CD4-positive, alpha-beta memory T cell (primary cell): ENCODE data around the gene PISD. TPM values are rescaled to one million over a fixed set of nuclear protein-coding genes. Genes with fewer than 3 reads are reported as not detected.

ENCODE experiments used
- CTCF ChIA-PET: fragments of 350-600 bp; sonication (Branson Sonifier 250); formaldehyde crosslinking; loops from one replicate; lab custom pipeline; 2021; ENCODE audit warnings: inconsistent platforms; ENCODE audit not compliant: partially characterized antibody; lab: Charles Lee
- POLR2A ChIA-PET: fragments of 350-600 bp; sonication (Branson Sonifier 250); formaldehyde crosslinking; loops from one replicate; lab custom pipeline; 2021; ENCODE audit not compliant: partially characterized antibody; lab: Charles Lee
- DNase-seq, 5 donors: peaks; one replicate each; pipeline versions ENCODE4 v3.0.0 to v3.0.0-alpha.2; 2020 to 2022; ENCODE audit warnings: mixed read lengths in 1 of 5
- H3K27ac ChIP-seq: one replicate; pipeline ENCODE4 v1.7.0; 2013; ENCODE audit warnings: low read depth, low read length
- H3K27me3 ChIP-seq: 2 replicates; pipeline ENCODE4 v1.7.0; 2013; ENCODE audit warnings: mild to moderate bottlenecking, low read length, moderate library complexity; ENCODE audit not compliant: insufficient read depth
- H3K36me3 ChIP-seq: 2 replicates; pipeline ENCODE4 v1.7.0; 2013; ENCODE audit warnings: mild to moderate bottlenecking, low read length, moderate library complexity; ENCODE audit not compliant: insufficient read depth
- H3K4me1 ChIP-seq: 2 replicates; pipeline ENCODE4 v1.7.0; 2013; ENCODE audit warnings: mild to moderate bottlenecking, low read length, moderate library complexity; ENCODE audit not compliant: insufficient read depth
- H3K4me3 ChIP-seq, 2 donors: one replicate each; pipeline ENCODE4 v1.7.0; 2013; ENCODE audit warnings: low read length in 2 of 2, mild to moderate bottlenecking in 1 of 2
- H3K9me3 ChIP-seq, 2 donors: one replicate each; pipeline ENCODE4 v1.7.0; 2013; ENCODE audit warnings: low read length in 2 of 2, control low read depth in 1 of 2; ENCODE audit not compliant: control insufficient read depth in 1 of 2
- H3K27ac Mint-ChIP-seq, 7 donors: one replicate each; pipeline ENCODE4 v1.8.0; 2020 to 2021; ENCODE audit warnings: mixed read lengths in 7 of 7, mild to moderate bottlenecking in 6 of 7, inconsistent platforms in 3 of 7, moderate library complexity in 3 of 7
- H3K27me3 Mint-ChIP-seq, 2 donors: one replicate each; pipeline ENCODE4 v1.8.0; 2020 to 2021; ENCODE audit warnings: mixed read lengths in 2 of 2
- H3K36me3 Mint-ChIP-seq, 2 donors: one replicate each; pipeline ENCODE4 v1.8.0; 2020 to 2021; ENCODE audit warnings: mixed read lengths in 2 of 2, inconsistent platforms in 1 of 2, mild to moderate bottlenecking in 1 of 2
- H3K4me1 Mint-ChIP-seq, 4 donors: one replicate each; pipeline ENCODE4 v1.8.0; 2020 to 2021; ENCODE audit warnings: mixed read lengths in 4 of 4, mild to moderate bottlenecking in 1 of 4
- H3K4me3 Mint-ChIP-seq, 8 donors: one replicate each; pipeline ENCODE4 v1.8.0; 2020 to 2021; ENCODE audit warnings: mixed read lengths in 8 of 8, mild to moderate bottlenecking in 7 of 8, moderate library complexity in 6 of 8, inconsistent platforms in 3 of 8
- H3K9me3 Mint-ChIP-seq, 8 donors: one replicate each; pipeline ENCODE4 v1.8.0; 2020 to 2021; ENCODE audit warnings: mixed read lengths in 8 of 8, mild to moderate bottlenecking in 5 of 8, inconsistent platforms in 3 of 8, moderate library complexity in 1 of 8
- intact Hi-C: fragments of 100-400 bp; cut with micrococcal nuclease; formaldehyde crosslinking; loops from one replicate; pipeline ENCODE4 v1.15.1; 2023
- polyA plus RNA-seq, 2 donors: library from polyadenylated mRNA; unstranded; fragments of 300-500 nt; fragmentation: Illumina TruSeq; gene quantifications; one replicate each; pipeline ENCODE4 v1.2.3, GENCODE V29; 2021
- total RNA-seq, 2 experiments: library from RNA; stranded (reverse); gene quantifications; one replicate each; pipeline ENCODE4 v1.2.3, GENCODE V29; 2021

PISD gene
- total and polyA plus RNA-seq, 4 experiments from 2014 or later: 16.7 to 35.4 (median 30.8) TPM

DNA sequence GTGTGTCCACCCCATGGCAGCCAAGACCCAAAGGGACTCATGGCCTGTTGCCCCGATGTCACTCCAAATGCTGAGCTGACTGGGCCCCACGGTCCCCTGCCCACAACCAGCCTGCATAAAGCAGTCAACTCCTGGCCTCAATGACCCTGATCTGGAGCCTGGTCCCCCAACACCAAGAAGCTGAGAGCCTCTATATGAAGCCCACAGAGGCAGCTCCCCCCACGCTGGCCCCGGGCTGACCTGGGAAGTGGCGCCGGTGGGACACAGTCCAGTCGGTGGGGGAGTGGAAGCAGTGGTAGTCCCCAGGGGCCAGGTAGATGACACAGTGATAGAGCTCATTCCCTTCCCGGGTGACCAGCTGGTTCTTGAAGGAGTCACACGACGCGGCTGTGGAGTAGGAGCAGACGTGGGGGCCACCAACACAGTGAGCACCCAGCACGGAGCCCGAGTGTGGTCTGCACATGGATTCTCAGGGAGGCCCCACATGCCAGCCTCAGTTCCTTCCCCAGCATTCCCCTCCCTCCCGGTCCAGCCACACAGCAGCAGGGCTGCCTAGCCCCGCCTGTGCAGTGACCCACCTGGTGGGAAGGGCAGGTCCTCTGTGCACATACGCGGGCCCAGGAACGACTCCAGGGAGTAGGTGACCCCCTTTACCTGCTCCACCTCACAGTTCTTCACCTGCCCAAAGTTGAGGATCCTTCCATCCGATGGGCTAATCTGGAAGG lies 41.1 kb downstream of the PISD start:
- peaks cover 33% of the 10 kb centered on the region for H3K36me3 ChIP-seq
- no peak overlapping the region for H3K4me3 ChIP-seq
- no peak overlapping the region for H3K4me3 Mint-ChIP-seq
- H3K27ac Mint-ChIP-seq: peak overlapping the region in 2 of 7 donors; percentile 17 to 41
- H3K4me1 ChIP-seq: peaks cover 6% of the 10 kb centered on the region
- no peaks in the 10 kb centered on the region for H3K9me3 ChIP-seq
- ChIA-PET POLR2A (interaction anchor here (1.0 kb wide), 2 partner anchors 9 to 41 kb away, joined by 3 to 5 read pairs; partner anchors contain the start of gene PISD), CTCF (interaction anchor here (1.2 to 1.7 kb wide), 2 partner anchors 12 kb away, joined by 3 to 4 read pairs; no protein-coding TSS in a partner anchor)
- intact Hi-C loops: no loop called here
- no peaks in the 10 kb centered on the region for H3K27me3 Mint-ChIP-seq
- H3K9me3 Mint-ChIP-seq: no peaks in the 10 kb centered on the region
- H3K27me3 ChIP-seq: no peaks in the 10 kb centered on the region
- DNase-seq: no peak
- H3K36me3 Mint-ChIP-seq: peaks cover 7 to 45% of the 10 kb centered on the region in 2 donors
- H3K27ac ChIP-seq: no peak overlapping the region
- H3K4me1 Mint-ChIP-seq: peaks cover 4 to 25% (median 9%) of the 10 kb centered on the region in 4 donors

DNA sequence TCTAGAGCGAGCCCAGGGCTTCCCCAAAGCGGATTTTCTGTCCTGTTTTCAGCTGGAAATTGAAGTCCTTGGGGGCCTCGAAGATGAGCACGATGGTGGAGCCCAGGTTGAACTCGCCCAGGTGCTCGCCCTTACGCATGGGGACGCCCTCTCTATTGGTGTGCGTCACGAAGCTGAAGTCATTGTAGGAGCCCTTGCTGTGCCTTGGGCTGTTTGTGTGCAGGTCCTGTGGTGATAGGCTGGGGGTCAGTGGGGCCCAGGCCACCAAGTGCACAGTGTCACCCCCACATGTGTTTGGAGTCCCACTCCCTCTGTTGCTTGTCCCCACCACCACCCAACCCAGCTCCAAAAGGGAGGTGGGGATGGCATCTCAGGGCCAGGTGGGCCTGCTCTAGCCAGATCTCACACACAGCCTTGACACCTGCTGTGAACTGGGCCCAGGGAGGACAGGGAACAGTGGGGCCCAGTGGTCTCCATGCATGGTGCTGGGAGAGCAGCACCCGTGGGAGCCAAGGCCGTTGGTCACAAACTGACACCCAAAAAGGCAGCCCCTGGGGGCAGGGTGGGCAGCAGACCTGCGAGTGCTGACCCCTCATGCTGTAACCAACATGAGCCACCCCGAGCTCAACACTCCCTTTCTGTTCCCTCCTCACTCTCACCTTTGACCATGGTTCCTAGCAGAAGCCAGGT lies 42.3 kb downstream of the PISD start:
- Mint-ChIP-seq H3K27me3 (no peaks in the 10 kb centered on the region), H3K27ac (peak overlapping the region in 4 of 7 donors; percentile 13 to 65 (median 56)), H3K4me1 (peaks cover 10 to 19% (median 16%) of the 10 kb centered on the region in 4 donors), H3K4me3 (peak overlapping the region in 1 of 8 donors; percentile 35), H3K9me3 (no peaks in the 10 kb centered on the region), H3K36me3 (peaks cover 7 to 51% of the 10 kb centered on the region in 2 donors)
- intact Hi-C loops: no loop called here
- DNase-seq: no peak
- H3K27me3 ChIP-seq: no peaks in the 10 kb centered on the region
- no peaks in the 10 kb centered on the region for H3K9me3 ChIP-seq
- no peak overlapping the region for H3K27ac ChIP-seq
- H3K4me1 ChIP-seq: peaks cover 15% of the 10 kb centered on the region
- CTCF ChIA-PET: interaction anchor here (1.7 kb wide), 1 partner anchor 11 kb away, joined by 3 read pairs; no protein-coding TSS in a partner anchor
- POLR2A ChIA-PET: interaction anchor here (1.0 to 1.5 kb wide), 2 partner anchors 10 to 42 kb away, joined by 3 to 5 read pairs; partner anchors contain the start of gene PISD
- no peak overlapping the region for H3K4me3 ChIP-seq
- peaks cover 33% of the 10 kb centered on the region for H3K36me3 ChIP-seq

DNA sequence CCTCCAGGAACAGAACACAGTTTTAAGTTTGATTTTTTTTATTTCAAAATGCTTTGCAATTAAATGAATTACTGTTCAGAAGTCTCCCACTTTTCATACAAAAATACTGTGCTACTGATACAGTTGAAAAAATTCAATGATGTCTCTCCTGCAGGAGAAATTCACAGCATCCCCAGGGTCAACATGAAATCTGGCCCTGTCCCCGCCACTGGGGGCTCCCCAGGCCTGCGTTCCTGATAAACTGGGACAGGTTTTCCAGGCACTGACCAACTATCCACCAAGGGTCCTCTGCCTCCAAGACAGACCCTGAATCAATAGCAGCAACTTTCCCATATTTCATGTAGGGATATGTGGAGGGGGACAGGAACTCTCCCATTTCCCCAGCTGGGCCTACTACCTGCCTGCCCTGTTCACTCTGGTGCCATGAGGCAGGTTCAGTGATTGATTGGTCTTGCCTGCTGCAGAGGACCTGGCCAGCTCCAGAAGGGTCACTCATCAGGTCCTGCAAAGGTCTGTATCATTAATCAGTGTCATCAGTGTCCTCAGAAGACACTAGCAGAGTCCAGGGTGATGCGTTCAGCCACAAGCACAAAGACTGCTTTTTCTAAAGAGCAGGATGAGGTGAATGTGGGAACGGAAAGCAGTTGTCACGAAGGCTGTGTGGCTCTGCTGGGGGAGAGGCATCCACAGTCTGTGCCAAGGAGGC lies 43.4 kb downstream of the PISD start:
- no peaks in the 10 kb centered on the region for H3K27me3 ChIP-seq
- intact Hi-C loops: no loop called here
- Mint-ChIP-seq H3K4me1 (peaks cover 7 to 20% (median 16%) of the 10 kb centered on the region in 4 donors), H3K27me3 (no peaks in the 10 kb centered on the region), H3K27ac (peak overlapping the region in 4 of 7 donors; percentile 36 to 72 (median 58)), H3K4me3 (peak overlapping the region in 1 of 8 donors; percentile 39), H3K36me3 (peaks cover 7 to 56% of the 10 kb centered on the region in 2 donors), H3K9me3 (no peaks in the 10 kb centered on the region)
- no peak overlapping the region for H3K4me3 ChIP-seq
- H3K27ac ChIP-seq: no peak overlapping the region
- CTCF ChIA-PET: no interaction called here
- peaks cover 15% of the 10 kb centered on the region for H3K4me1 ChIP-seq
- no peak for DNase-seq
- H3K9me3 ChIP-seq: no peaks in the 10 kb centered on the region
- H3K36me3 ChIP-seq: peaks cover 33% of the 10 kb centered on the region
- POLR2A ChIA-PET: interaction anchor here (1.5 kb wide), 1 partner anchor 11 kb away, joined by 5 read pairs; no protein-coding TSS in a partner anchor

DNA sequence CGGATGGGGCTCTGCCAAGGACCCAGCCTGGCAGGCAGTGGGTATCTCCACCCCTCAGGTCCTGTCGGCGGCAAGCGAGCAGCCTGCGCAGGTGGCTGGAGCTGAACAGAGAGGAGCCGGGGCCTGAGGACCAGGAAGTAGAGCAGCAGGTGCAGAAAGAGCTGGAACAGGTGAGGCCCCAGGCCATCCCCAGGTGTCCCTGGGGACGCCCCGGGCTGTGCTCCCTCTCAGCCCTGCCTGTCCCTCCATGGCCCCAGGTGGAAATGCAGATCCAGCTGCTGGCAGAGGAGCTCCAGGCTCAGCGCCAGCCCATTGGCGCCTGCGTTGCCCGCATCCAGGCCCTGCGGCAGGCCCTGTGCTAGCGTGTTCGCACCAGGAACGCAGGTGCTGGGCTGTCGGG lies 44.0 kb downstream of the PISD start:
- peaks cover 7 to 20% (median 16%) of the 10 kb centered on the region in 4 donors for H3K4me1 Mint-ChIP-seq
- Histone ChIP-seq H3K4me1 (peaks cover 15% of the 10 kb centered on the region), H3K9me3 (no peaks in the 10 kb centered on the region), H3K27ac (no peak overlapping the region), H3K36me3 (peaks cover 33% of the 10 kb centered on the region), H3K4me3 (no peak overlapping the region), H3K27me3 (no peaks in the 10 kb centered on the region)
- peak overlapping the region in 1 of 7 donors; percentile 48 for H3K27ac Mint-ChIP-seq
- intact Hi-C loops: no loop called here
- ChIA-PET CTCF (no interaction called here), POLR2A (no interaction called here)
- H3K27me3 Mint-ChIP-seq: no peaks in the 10 kb centered on the region
- peaks cover 7 to 56% of the 10 kb centered on the region in 2 donors for H3K36me3 Mint-ChIP-seq
- no peak overlapping the region for H3K4me3 Mint-ChIP-seq
- H3K9me3 Mint-ChIP-seq: no peaks in the 10 kb centered on the region
- DNase-seq: no peak

DNA sequence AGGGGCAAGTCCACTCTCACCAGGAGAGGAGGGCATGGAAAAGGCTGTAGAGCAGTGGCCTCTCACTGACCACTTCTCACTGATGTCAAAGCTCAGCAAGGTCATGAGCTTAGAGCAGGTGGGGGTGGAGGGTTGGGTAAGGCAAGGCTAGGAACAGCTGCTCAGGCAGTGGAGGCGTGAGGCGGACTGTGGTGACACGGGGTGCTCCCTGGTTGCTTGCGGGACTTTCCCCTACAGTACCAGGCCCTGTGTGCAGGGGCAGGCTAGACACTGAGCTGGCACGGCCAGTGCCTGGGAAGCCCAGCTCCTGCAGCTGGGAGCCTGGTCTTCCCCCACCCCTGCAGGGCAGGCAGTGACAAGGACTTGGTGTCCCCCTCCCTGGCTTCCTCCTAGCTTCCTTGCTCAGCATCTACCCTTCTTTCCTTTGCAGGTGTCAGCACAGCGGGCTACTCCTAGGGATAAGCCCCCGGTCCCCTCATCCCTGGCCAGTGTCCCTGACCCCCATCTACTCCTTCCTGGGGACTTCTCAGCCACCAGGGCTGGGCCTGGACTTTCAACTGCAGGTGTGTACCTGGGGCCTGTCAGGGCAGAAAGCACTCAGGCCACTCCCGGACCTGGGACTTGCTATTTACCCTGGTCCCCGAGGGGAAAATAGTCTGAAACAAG lies 45.6 kb downstream of the PISD start:
- intact Hi-C loops: no loop called here
- Histone ChIP-seq H3K9me3 (no peaks in the 10 kb centered on the region), H3K27me3 (no peaks in the 10 kb centered on the region), H3K27ac (peak overlapping the region; percentile 21), H3K4me1 (peaks cover 15% of the 10 kb centered on the region), H3K36me3 (peaks cover 37% of the 10 kb centered on the region), H3K4me3 (no peak overlapping the region)
- CTCF ChIA-PET: interaction anchor here (1.5 kb wide), 1 partner anchor 14 kb away, joined by 5 read pairs; no protein-coding TSS in a partner anchor
- H3K27me3 Mint-ChIP-seq: no peaks in the 10 kb centered on the region
- POLR2A ChIA-PET: interaction anchor here (0.5 to 0.6 kb wide), 2 partner anchors 14 to 260 kb away, joined by 3 read pairs; no protein-coding TSS in a partner anchor
- DNase-seq: no peak
- H3K36me3 Mint-ChIP-seq: peaks cover 11 to 59% of the 10 kb centered on the region in 2 donors
- peaks cover 7 to 19% (median 14%) of the 10 kb centered on the region in 4 donors for H3K4me1 Mint-ChIP-seq
- H3K27ac Mint-ChIP-seq: peak overlapping the region in 6 of 7 donors; percentile 43 to 91 (median 76)
- no peak overlapping the region for H3K4me3 Mint-ChIP-seq
- no peaks in the 10 kb centered on the region for H3K9me3 Mint-ChIP-seq

DNA sequence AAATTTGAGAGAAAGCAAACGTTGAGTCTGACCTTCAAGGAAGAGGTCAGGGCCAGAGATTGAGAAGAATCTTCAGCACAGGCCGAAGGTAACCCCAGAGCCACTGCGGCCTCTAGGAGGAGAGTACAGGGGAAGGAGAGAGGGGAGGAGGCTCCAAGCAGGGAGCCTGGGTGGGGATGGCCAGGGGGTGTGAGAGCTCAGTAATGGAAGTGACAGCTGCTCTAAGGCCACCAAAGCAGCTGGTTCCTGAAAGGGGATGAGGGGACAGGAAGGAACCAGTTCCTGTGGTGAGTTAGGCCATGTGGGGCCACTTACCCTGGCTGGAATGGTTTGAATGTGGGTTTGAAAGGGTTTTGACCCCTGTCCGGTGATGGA lies 46.1 kb downstream of the PISD start:
- H3K9me3 Mint-ChIP-seq: no peaks in the 10 kb centered on the region
- no peaks in the 10 kb centered on the region for H3K9me3 ChIP-seq
- ChIA-PET POLR2A (interaction anchor here (0.6 kb wide), 1 partner anchor 15 kb away, joined by 3 read pairs; no protein-coding TSS in a partner anchor), CTCF (interaction anchor here (1.5 kb wide), 1 partner anchor 15 kb away, joined by 5 read pairs; no protein-coding TSS in a partner anchor)
- DNase-seq: no peak
- peaks cover 7 to 19% (median 14%) of the 10 kb centered on the region in 4 donors for H3K4me1 Mint-ChIP-seq
- peak overlapping the region; percentile 33 to 94 (median 83) for H3K27ac Mint-ChIP-seq
- peaks cover 11 to 64% of the 10 kb centered on the region in 2 donors for H3K36me3 Mint-ChIP-seq
- H3K4me3 Mint-ChIP-seq: no peak overlapping the region
- intact Hi-C loops: no loop called here
- H3K36me3 ChIP-seq: peaks cover 39% of the 10 kb centered on the region
- peak overlapping the region; percentile 21 for H3K27ac ChIP-seq
- no peaks in the 10 kb centered on the region for H3K27me3 Mint-ChIP-seq
- H3K4me3 ChIP-seq: no peak overlapping the region
- H3K4me1 ChIP-seq: peaks cover 15% of the 10 kb centered on the region
- no peaks in the 10 kb centered on the region for H3K27me3 ChIP-seq
